Hematopoietic multipotent progenitor cell treated with erythropoietin and hydrocortisone succinate and interleukin-3 and kit ligand, for 15 days (in vitro differentiated cells): ENCODE results near the gene TOM1L2.
"Not testable (repeated sequence)": the region's sequence is repeated elsewhere in the genome, so short reads cannot be mapped to it uniquely, and the experiment has no call there.

Source experiments
- DNase-seq: peaks from one replicate; pipeline ENCODE4 v3.0.0-alpha.2; 2015; ENCODE audit warnings: low spot score

TOM1L2 gene

DNA sequence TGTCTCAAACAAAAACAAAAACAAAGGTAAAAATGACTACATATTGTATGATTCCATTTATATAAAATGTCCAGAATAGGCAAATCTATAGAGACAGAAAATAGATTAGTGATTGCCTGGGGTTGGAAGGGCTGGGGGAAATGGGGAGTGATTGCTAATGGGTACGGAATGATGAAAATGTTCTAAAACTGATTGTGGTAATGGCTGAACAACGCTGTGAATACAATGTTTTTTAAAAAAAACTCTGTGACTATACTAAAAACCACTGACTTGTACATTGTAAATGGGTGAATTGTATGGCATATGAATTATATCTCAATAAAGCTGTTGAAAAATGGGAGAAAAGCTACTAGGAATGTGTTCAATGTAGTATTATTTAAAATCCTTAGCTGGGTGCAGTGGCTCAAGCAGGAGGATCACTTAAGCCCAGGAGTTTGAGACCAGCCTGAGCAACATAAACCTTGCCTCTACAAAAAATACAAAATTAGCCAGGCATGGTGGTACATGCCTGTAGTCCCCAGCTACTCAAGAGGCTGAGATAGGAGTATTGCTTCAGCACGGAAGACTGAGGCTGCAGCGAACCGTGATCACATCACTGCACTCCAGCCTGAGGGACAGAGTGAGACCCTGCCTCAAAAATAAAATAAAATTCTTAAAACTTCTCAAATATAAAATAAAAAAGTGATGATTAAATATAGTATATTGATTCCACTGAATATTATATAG is 47.9 kb downstream of the TOM1L2 start:
- DNase-seq, result no peak

- DNase-seq, result no peak
Observed at GRCh38 chr17:17922070-17922614, 50.1 kb downstream of the TOM1L2 start.

DNA sequence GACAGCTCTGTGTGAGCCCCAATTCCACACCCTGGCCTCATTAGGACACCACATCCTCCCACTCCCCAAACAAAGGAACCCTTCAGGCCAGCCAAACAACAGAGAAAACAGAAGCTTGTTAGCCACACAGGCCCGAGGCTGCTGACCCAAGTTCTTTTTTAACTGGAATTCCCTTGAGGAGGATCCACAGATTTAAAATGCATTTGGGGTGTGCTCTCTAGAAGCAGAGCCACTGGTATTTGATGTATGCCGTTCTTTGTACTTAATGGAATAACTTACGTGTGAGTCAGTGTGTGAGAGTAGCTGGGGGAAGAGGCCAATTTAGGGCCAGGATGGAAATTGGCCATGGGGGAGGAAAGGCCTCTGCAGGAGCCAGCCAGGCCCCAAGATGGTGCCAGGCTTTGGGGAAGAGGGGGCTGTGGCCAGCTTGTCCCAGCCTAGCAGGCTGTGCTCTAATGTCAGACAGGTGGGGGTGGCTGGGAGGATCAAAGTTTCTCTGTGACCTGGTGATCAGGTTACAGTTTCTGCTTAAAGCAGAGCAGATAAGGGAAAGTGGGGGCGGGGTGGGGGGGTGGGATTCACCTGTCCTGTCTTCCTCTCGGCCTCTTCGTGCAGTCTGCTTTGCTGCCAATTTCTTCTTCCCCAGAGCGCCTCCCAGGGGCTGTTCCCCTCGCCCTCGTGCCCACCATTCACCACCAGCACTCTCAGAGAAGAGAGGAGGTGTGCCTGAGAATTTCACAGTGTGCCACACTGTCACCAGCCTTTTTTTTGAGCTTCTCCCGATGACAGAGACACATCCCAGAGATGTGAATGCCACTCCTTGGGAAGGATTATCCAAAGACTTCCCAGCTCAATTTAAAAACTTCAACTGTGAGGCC is 50.8 kb downstream of the TOM1L2 start:
- DNase-seq, result no peak

GRCh38 chr17:17919169-17920107 is 52.8 kb downstream of the TOM1L2 start:
- DNase-seq, result peak; percentile 72

GRCh38 chr17:17917394-17917793 is 54.8 kb downstream of the TOM1L2 start:
- DNase-seq, result no peak

- DNase-seq, result no peak
Observed at GRCh38 chr17:17915183-17915582, 57.0 kb downstream of the TOM1L2 start.

- peak; percentile 44 for DNase-seq
Observed at GRCh38 chr17:17913695-17914332, 58.4 kb downstream of the TOM1L2 start.

GRCh38 chr17:17912336-17912735 is 59.9 kb downstream of the TOM1L2 start:
- not testable (repeated sequence) for DNase-seq

- no peak for DNase-seq
Observed at GRCh38 chr17:17911001-17911613, 61.1 kb downstream of the TOM1L2 start.

DNA sequence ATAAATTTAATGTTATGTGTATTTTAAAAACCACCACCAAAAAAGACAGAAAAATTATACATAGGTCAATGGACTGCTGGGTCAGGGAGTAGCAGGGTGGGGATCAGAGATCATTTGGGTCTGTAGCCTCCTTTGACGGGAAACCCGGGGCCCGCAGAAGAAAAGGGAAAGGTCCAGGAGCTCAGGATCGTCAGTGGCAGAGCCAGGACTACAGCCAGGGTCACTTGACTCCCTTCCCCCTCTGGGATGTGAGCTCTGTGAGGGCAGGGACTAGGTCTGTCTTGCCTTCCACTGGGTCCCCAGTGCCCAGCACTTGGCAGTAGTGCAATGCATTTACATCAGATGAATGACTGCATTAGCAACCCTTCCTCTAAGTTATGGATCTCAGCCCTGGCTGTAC is 62.1 kb downstream of the TOM1L2 start:
- DNase-seq, result no peak

- DNase-seq, result peak; percentile 21
Observed at GRCh38 chr17:17909078-17909477, 63.1 kb downstream of the TOM1L2 start.

- DNase-seq, result no peak
Observed at GRCh38 chr17:17907469-17907868, 64.7 kb downstream of the TOM1L2 start.

DNA sequence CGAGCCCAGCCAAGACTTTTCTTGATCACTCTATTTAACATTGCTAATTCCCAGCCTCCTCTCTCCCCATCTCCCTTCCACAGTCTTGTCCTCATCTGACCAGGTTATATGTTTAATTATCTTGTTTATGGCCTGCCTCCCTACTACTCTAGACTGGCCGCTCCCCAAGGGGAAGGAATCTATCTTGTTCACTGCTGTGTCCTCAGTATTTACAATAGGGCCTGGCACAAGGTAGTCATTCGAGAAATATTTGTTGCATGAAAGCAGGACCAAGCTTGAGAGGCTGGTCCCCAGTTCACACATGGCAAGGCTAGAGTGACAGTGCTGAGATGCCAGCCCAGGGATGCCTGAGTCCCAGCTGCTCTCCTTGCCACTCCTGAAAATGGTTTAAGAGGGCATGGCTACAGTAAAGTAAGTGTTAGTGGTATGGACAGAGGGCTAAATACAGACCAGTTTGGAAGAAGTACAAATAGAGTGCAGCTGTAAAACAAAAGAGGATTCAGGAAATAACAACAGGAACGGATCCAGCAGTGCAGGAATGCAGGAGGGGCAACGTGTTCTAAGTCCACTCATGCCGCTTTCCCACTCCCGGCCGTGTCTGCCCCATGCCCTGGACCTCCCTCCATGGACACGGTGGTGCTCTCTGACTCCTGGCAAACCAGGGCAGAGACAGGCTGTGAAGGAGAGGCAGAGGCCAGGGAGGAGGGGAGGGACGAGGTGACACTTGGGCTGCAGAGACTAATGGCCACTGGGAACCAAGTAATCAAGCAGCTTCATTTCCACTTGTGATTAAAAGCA is 65.6 kb downstream of the TOM1L2 start:
- no peak for DNase-seq

- DNase-seq, result no peak
Observed at GRCh38 chr17:17905036-17905320, 67.2 kb downstream of the TOM1L2 start.

- DNase-seq, result no peak
Observed at GRCh38 chr17:17904166-17905035, 67.8 kb downstream of the TOM1L2 start.

DNA sequence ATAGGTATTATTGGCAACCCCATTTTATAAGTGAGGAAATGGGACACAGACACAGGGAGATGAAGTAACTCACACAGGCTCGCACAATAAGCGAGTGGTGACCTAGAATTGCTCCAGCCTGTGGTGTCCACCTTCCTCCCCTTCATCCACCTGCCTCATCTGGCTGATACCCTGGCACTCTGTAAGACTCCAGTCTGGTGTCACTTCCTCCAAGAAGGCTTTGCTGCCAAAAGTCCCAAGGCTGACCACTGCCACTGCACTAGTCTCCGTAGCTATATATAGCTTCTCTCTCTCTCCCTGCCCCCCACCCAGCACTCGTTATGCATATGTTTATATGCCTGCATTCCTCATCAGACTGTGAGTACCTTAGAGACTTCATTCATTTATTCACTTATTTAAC is 69.3 kb downstream of the TOM1L2 start:
- no peak for DNase-seq

- no peak for DNase-seq
Observed at GRCh38 chr17:17902376-17902775, 69.8 kb downstream of the TOM1L2 start.

GRCh38 chr17:17900615-17901520 is 71.3 kb downstream of the TOM1L2 start:
- no peak for DNase-seq
